Measurements from ENCODE around the gene TXNDC17.

GRCh38 chr17:6683081-6683684, 42.3 kb downstream of the TXNDC17 start:
- TF ChIP-seq TSHZ2 (CRISPR knock-in tag; IDR thresholded peaks at IDR 0.05) (no peak), CSRNP3 (CRISPR knock-in tag; IDR thresholded peaks at IDR 0.05) (no peak), PPARA (CRISPR knock-in tag; IDR thresholded peaks at IDR 0.05; ENCODE audit: borderline replicate concordance) (no peak), ZFP3 (CRISPR knock-in tag; IDR thresholded peaks at IDR 0.05) (no peak), BACH2 (CRISPR knock-in tag; IDR thresholded peaks at IDR 0.05; ENCODE audit: borderline replicate concordance) (no peak)

All from SK-N-SH treated with all-trans-retinoic acid at 6 μM for 48 hours (cell line).